D721Med (cell line): Measurements from ENCODE around the gene HIGD2A.

Experiments used
- DNase-seq: peaks from one replicate; pipeline ENCODE4 v3.0.0; 2011; ENCODE audit warnings: low spot score; ENCODE audit not compliant: insufficient read length
- FAIRE-seq: peaks from 2 replicates; lab custom pipeline; 2011; peaks lifted over from hg19 to GRCh38; lab: Jason Lieb, UNC
- CTCF ChIP-seq: IDR thresholded peaks from 2 replicates; pipeline ENCODE4 v1.5.1; 2012; ENCODE audit warnings: mild to moderate bottlenecking, control low read depth; ENCODE audit not compliant: insufficient read depth; ENCODE audit errors: missing control alignments

HIGD2A gene

GRCh38 chr5:176394881-176395675, 6.5 kb downstream of the HIGD2A start:
- FAIRE-seq (no peak), DNase-seq (no peak)
- TF ChIP-seq CTCF, result no peak

- DNase-seq (no peak), FAIRE-seq (no peak)
- TF ChIP-seq CTCF, result no peak
These were observed 7.8 kb downstream of the HIGD2A start for GRCh38 chr5:176396330-176396729.

- TF ChIP-seq CTCF, result no peak
- FAIRE-seq (no peak), DNase-seq (no peak)
These were observed 9.3 kb downstream of the HIGD2A start for GRCh38 chr5:176397736-176398420.

- FAIRE-seq (no peak), DNase-seq (no peak)
- no peak for TF ChIP-seq CTCF
These were observed 12.0 kb downstream of the HIGD2A start for GRCh38 chr5:176400382-176401156.

- FAIRE-seq, result no peak
- no peak for TF ChIP-seq CTCF
These were observed 13.0 kb downstream of the HIGD2A start for GRCh38 chr5:176401281-176402205.

GRCh38 chr5:176405656-176406435, 17.3 kb downstream of the HIGD2A start:
- TF ChIP-seq CTCF, result no peak
- FAIRE-seq, result no peak

More at GRCh38 chr5:176401281-176402205, 13.0 kb downstream of the HIGD2A start:
- no peak for DNase-seq

More at GRCh38 chr5:176405656-176406435, 17.3 kb downstream of the HIGD2A start:
- DNase-seq, result no peak
